BE2C (cell line): ENCODE results near the gene TRABD2B.
"Not testable (repeated sequence)": the region's sequence is repeated elsewhere in the genome, so short reads cannot be mapped to it uniquely, and the experiment has no call there.

Experiments
- DNase-seq: peaks from one replicate; pipeline ENCODE4 v3.0.0-alpha.2; 2020
- H3K27me3 ChIP-seq: fragments of 250-450 bp; sonication (Bioruptor Pico); 2 replicates; pipeline ENCODE4 v1.5.1; 2020; ENCODE audit warnings: mild to moderate bottlenecking
- H3K36me3 ChIP-seq: fragments of 250-450 bp; sonication (Bioruptor Pico); 2 replicates; pipeline ENCODE4 v1.5.1; 2020; ENCODE audit warnings: mild to moderate bottlenecking
- H3K4me1 ChIP-seq: fragments of 250-450 bp; sonication (Bioruptor Pico); 2 replicates; pipeline ENCODE4 v1.5.1; 2020
- H3K4me3 ChIP-seq: 2 replicates; pipeline ENCODE4 v1.5.1; 2011; ENCODE audit warnings: low read depth, low read length
- H3K9me3 ChIP-seq: fragments of 250-450 bp; sonication (Bioruptor Pico); 2 replicates; pipeline ENCODE4 v1.5.1; 2020
- CTCF ChIP-seq: IDR thresholded peaks from 2 replicates; pipeline ENCODE4 v1.5.1; 2012; ENCODE audit warnings: mild to moderate bottlenecking, low read depth, low read length

TRABD2B gene

GRCh38 chr1:47964636-47965035 lies 32.5 kb downstream of the TRABD2B start:
- TF ChIP-seq CTCF: no peak
- Histone ChIP-seq H3K4me3 (no peak overlapping the region), H3K27me3 (no peaks in the 10 kb centered on the region), H3K9me3 (no peaks in the 10 kb centered on the region), H3K36me3 (no peaks in the 10 kb centered on the region), H3K4me1 (no peaks in the 10 kb centered on the region)
- no peak for DNase-seq

DNA sequence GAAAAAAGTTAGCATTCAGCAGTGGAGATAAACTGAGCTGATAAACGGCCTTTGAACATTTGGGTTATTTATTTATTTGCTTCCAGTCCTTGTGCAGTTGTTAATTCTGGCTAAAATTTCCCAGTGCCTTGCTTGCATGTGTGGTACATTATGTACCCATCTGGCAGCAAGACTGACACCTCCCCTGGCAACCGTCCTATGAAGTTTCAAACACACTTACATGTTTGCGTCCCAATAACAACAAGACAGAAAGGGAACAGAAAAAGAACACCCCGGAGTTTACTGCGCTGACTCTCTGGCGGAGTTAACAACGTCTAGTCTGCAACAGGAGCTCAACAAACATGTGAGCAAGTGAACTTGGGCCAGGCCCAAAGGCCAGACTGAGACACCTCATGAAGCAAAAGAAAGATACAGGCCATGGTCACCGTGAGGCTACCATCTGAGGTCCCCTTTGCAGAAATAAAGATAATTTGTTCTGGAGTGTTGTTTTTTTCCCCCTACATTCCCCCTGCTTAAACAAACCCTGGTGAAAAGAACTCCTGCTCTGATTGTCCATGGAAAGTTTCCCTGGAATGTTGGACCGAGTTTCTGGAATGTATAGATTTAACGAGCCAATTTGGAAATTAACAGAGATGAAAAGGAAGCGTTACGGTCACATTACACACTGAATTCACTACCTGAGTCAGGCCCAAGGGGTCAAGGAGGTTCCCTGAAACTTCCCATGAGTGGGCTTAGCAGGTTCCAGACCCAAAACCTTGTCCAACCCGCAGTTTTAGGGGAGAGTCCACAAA lies 33.4 kb downstream of the TRABD2B start:
- H3K9me3 ChIP-seq: no peaks in the 10 kb centered on the region
- no peaks in the 10 kb centered on the region for H3K36me3 ChIP-seq
- no peak for DNase-seq
- no peaks in the 10 kb centered on the region for H3K4me1 ChIP-seq
- no peak for TF ChIP-seq CTCF
- H3K27me3 ChIP-seq: no peaks in the 10 kb centered on the region
- H3K4me3 ChIP-seq: no peak overlapping the region

DNA sequence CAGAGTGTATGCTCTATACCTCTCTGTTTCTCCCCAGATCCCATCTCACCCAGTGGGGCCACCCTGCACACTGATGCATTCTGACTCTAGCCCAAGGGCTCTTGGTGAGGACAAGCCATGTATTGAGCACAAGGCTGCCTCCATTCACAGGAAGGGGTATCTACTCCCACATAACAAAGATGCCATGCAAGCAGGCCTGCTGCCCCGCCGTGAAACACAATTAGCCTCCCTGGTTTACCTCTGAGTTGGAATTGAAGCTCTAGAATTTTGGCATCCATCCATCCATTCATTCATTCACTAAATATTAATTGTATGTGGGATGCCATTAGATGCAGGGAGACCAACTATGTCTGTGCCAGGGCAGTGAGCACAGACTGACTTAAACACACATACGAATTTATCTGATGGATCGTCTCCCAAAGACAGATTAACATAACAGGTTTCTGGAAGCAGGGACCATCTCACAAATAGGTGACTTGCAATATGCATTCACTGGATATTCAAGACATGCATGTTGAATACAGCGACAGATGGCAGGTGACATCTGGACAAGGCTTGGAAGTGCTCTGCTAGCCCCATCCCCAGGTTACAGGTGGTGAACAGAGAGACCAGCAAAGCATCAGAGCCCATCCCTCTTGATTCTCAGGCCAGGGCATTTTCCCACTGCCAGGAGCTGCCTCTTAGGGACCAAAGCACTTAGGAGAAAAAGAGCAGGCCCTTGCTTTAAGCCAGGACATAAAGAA lies 34.3 kb downstream of the TRABD2B start:
- TF ChIP-seq CTCF: no peak
- no peak for DNase-seq

DNA sequence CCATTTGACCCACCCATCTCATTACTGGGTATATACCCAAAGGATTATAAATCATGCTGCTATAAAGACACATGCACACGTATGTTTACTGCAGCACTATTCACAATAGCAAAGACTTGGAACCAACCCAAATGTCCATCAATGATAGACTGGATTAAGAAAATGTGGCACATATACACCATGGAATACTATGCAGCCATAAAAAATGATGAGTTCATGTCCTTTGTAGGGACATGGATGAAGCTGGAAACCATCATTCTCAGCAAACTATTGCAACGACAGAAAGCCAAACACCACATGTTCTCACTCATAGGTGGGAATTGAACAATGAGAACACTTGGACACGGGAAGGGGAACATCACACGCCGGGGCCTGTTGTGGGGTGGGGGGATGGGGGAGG lies 35.4 kb downstream of the TRABD2B start:
- not testable (repeated sequence) for H3K27me3 ChIP-seq, DNase-seq, H3K4me1 ChIP-seq, H3K36me3 ChIP-seq, H3K4me3 ChIP-seq, H3K9me3 ChIP-seq

More for the DNA sequence above, 34.3 kb downstream of the TRABD2B start:
- no peaks in the 10 kb centered on the region for H3K4me1 ChIP-seq
- no peaks in the 10 kb centered on the region for H3K27me3 ChIP-seq
- H3K4me3 ChIP-seq: no peak overlapping the region
- H3K36me3 ChIP-seq: no peaks in the 10 kb centered on the region
- H3K9me3 ChIP-seq: no peaks in the 10 kb centered on the region

- not testable (repeated sequence) for H3K27me3 ChIP-seq, H3K36me3 ChIP-seq, H3K9me3 ChIP-seq, DNase-seq, H3K4me1 ChIP-seq, H3K4me3 ChIP-seq
Observed at GRCh38 chr1:47956491-47956890, 40.7 kb downstream of the TRABD2B start.

DNA sequence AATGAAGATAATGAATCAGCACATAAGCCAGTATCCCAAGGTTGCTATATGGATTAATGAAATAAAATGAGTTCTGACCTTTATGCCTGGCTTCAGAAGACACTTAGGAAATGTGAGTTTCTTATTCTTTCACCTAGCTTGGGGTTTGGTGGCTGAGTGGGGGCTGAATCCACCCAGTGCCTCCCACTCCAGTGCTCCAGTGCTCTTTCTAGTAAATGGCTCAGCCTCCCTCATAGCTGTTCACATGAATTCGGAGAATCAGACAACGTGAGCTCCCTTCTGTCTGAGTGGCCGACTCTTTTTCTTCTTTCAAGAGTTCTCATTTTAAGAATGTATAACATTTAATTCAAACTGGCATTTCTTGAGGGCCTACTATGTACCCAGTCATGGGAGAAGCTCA lies 43.5 kb downstream of the TRABD2B start:
- TF ChIP-seq CTCF: no peak
- no peak for DNase-seq
- no peak overlapping the region for H3K4me3 ChIP-seq
- H3K27me3 ChIP-seq: no peaks in the 10 kb centered on the region
- H3K36me3 ChIP-seq: no peaks in the 10 kb centered on the region
- no peaks in the 10 kb centered on the region for H3K9me3 ChIP-seq
- H3K4me1 ChIP-seq: no peaks in the 10 kb centered on the region

GRCh38 chr1:47951545-47952235 lies 45.5 kb downstream of the TRABD2B start:
- Histone ChIP-seq H3K4me1 (no peaks in the 10 kb centered on the region), H3K27me3 (no peaks in the 10 kb centered on the region), H3K9me3 (no peaks in the 10 kb centered on the region), H3K4me3 (no peak overlapping the region), H3K36me3 (no peaks in the 10 kb centered on the region)
- no peak for DNase-seq
- no peak for TF ChIP-seq CTCF
